AG09309 (cell line): ENCODE results near the gene ANKRD28.

Experiments
- DNase-seq: peaks from one replicate; pipeline ENCODE4 v3.0.0-alpha.2; 2010; ENCODE audit warnings: low read depth
- H3K4me3 ChIP-seq: 2 replicates; pipeline ENCODE4 v1.5.1; 2011; ENCODE audit warnings: mild to moderate bottlenecking, low read depth, low read length, moderate library complexity; ENCODE audit not compliant: control insufficient read depth
- TF ChIP-seq, protein P1 (sequence below): IDR thresholded peaks from 2 replicates; pipeline ENCODE4 v1.5.1; 2011; ENCODE audit warnings: mild to moderate bottlenecking, low read depth, low read length, inconsistent platforms; ENCODE audit not compliant: insufficient read depth, control insufficient read depth; ENCODE audit errors: missing control alignments

ANKRD28 gene

DNA sequence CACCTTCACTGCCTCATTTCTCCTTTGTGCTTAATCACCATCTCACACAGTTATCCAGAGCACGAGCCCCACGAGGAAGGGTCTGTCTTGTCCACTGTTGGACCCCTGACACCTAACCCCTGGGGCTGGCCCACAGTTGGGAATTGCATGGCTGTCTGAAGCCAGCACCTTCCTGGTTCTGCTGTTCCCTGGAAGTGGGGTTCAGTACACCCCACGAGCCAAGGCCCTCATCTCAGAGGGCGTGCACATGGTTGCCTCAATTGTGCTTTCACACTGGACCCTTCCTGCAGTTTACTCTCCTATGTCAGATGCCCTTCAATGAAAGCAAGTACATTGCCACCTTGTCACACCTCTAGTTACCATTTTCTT, 165.6 kb downstream of the ANKRD28 start:
- no peak overlapping the region for H3K4me3 ChIP-seq
- TF ChIP-seq, protein P1, sequence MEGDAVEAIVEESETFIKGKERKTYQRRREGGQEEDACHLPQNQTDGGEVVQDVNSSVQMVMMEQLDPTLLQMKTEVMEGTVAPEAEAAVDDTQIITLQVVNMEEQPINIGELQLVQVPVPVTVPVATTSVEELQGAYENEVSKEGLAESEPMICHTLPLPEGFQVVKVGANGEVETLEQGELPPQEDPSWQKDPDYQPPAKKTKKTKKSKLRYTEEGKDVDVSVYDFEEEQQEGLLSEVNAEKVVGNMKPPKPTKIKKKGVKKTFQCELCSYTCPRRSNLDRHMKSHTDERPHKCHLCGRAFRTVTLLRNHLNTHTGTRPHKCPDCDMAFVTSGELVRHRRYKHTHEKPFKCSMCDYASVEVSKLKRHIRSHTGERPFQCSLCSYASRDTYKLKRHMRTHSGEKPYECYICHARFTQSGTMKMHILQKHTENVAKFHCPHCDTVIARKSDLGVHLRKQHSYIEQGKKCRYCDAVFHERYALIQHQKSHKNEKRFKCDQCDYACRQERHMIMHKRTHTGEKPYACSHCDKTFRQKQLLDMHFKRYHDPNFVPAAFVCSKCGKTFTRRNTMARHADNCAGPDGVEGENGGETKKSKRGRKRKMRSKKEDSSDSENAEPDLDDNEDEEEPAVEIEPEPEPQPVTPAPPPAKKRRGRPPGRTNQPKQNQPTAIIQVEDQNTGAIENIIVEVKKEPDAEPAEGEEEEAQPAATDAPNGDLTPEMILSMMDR = no peak
- DNase-seq = no peak

DNA sequence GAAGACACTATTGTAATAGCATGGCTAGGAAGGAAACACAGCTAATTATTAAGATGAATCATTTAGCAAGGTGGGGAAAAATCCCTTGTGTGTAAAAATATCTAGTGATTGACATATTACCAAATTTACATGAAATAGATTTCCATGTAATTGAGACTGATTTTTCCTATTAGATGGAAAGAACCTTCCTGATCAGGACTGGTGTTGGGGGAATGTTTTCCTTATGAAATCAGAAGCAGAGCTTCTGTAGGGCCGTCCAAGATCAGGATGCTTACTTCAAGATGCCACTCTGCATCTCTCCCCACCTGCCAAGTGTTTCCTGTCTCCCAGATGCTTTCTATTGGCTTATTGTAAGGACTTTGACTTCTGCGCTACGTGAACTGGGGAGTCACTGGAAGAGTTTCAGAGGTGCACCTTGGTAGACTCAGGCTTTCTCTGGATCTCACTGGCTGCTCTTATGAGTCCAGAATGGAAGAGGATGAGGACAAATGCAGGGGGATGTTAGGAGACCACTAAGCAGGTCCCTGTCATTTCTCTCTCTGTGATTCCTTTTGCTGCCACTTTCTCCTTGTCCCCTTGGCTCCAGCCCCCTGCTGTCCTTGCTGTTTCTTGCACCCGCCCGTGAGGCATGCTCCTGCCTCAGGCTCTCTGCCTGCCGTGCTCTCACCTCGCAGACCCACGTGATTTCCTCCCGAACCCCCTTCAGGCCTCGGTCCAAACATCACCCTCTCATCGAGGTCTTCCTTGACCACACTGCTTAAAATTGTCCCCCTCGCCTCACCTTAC, 166.2 kb downstream of the ANKRD28 start:
- TF ChIP-seq, protein P1 = no peak
- H3K4me3 ChIP-seq = no peak overlapping the region
- DNase-seq = no peak

DNA sequence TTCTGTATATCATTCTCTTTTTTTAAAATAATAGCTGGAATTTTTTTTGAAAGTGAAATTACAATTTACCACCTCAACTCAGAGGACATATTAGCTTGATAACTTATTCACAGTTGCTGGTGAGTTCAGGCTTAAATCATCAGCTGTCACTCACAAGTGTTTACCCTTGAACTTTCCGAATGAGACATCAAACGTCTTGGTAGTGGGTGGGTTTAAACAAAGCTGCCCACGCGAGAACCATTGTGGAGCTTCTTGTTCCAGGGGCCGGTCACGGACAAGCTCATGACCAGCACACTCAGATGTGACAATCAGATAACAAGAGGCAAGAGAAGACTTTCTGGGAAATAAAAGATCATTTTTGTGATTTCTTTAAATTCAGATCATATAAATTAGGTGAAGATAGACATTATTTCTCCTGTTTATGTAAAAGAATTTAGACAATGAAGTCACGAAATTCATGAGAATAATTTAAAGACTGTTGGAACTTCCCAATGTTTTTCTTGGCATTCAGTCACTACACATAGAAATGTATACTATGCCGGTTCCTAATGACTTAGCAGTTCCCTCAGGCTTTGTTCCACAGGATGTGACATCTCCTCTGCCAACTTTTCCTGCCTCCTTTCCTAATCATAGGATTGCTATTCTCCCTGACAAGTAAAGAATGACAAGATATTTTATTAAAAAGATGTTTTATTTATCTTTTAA, 167.0 kb downstream of the ANKRD28 start:
- H3K4me3 ChIP-seq = no peak overlapping the region; the same call in 1 of the 2 replicates
- DNase-seq = no peak
- TF ChIP-seq, protein P1 = no peak

DNA sequence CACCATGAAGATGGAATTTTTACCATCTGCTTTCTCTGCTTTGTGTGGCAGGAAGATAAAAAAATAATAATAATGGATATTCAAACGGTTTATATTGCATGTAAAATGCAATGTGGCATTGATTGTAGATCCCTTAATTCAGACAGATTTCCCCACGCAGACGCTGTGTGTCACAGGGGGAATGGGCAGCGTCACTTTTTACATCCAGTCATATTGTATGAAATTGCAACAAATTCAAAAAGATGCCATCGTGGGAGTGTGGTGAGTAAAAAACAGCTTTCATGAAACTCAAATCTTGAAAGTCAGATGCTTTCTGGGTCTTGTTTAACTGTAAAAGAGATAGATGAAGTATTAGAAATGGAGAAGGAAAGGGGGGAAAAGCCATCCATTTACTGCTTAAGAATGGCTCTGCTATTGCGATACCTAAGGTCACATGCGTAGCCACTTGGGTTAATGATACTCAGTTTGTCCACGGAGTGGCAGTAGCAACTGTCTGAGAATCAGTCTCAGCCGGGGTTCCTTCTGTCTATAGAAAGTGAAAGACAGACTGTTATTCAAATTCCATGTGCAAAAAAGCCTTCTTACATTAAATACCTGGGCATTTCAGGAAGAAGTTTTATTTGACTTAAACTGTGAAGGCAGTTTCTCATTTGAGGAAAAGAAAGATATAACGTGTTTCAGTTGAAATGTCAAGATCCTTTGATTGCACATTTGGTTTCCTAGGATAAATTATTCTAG, 167.8 kb downstream of the ANKRD28 start:
- DNase-seq = peak; percentile 59
- TF ChIP-seq, protein P1 = peak; percentile 71

DNA sequence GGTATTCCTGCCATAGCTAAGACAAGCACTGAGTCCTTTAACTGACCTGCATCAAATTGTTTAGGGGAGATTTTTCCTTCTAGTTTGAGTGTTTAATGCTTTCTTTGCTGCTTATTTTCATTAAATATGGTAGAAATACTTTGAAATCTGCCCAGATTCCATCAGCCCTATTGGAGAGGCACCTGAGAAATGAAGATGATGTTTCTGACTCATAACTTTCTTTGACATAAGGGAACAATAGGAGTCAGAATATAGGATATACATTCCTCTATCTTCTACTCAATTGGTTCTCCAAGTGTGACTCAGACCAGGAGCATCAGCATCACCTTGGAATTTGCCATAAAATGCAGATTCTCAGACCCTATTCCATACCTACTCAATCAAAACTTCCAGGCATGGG, 168.8 kb downstream of the ANKRD28 start:
- TF ChIP-seq, protein P1 = no peak
- no peak for DNase-seq
- H3K4me3 ChIP-seq = no peak overlapping the region

More for the DNA sequence above, 167.8 kb downstream of the ANKRD28 start:
- H3K4me3 ChIP-seq = no peak overlapping the region
